Gastrocnemius medialis (tissue), 4 donors: Measurements from ENCODE around the gene RPS8.
"Not testable (repeated sequence)": the region's sequence is repeated elsewhere in the genome, so short reads cannot be mapped to it uniquely, and the experiment has no call there.

ENCODE experiments used
- CTCF ChIP-seq, 5 experiments: fragments of 450-650 bp in 3 of 5; fragments of 200-600 bp in 2 of 5; sonication (generic) in 2 of 5; IDR thresholded peaks in 4 of 5; conservative IDR thresholded peaks in 1 of 5; 1 replicate in 4 of 5; 2 replicates in 1 of 5; pipeline ENCODE4 v1.5.1; 2016 to 2019; ENCODE audit warnings: antibody characterized with exemption in 5 of 5, mild to moderate bottlenecking in 3 of 5, moderate library complexity in 3 of 5
- POLR2A ChIP-seq, 2 donors: fragments of 450-650 bp; IDR thresholded peaks; one replicate each; pipeline ENCODE4 v1.6.1; 2017; ENCODE audit warnings: antibody characterized with exemption in 2 of 2, mild to moderate bottlenecking in 2 of 2, moderate library complexity in 2 of 2

DNA sequence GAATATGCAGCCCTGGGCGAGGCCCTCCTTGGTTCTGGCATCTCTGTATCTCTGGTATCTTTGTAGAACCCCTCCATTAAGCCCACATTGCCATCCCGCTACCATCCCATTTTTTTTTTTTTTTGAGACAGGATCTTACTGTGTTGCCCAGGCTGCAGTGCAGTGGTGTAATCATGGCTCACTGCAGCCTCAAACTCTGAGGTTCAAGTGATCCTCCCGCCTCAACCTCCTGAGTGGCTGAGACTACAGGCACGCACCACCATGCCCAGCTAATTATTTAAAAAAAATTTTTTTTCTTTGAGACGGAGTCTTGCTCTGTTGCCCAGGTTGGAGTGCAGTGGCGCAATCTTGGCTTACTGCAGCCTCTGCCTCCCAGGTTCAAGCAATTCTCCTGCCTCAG lies 49.1 kb downstream of the RPS8 start:
- TF ChIP-seq POLR2A (IDR thresholded peaks at IDR 0.05); CTCF (IDR thresholded peaks at IDR 0.05 in 4 of 5, conservative IDR thresholded peaks at IDR 0.05 in 1 of 5): not testable (repeated sequence)
